A549 (cell line): Measurements from ENCODE around the gene VPS18. TPM values are rescaled to one million over a fixed set of nuclear protein-coding genes. Genes with fewer than 3 reads are reported as not detected.

Experiments used
- ATAC-seq, 2 experiments: fragments of 200-7000 bp in 1 of 2; fragments of >200 bp in 1 of 2; cut with Nextera tagmentation in 1 of 2; cut with Tn5 transposase in 1 of 2; 3 replicates each; pipeline versions ENCODE4 v1.8.0 to v1.9.1; 2018 to 2020; ENCODE audit warnings: mild to moderate bottlenecking in 1 of 2, moderate library complexity in 1 of 2
- CTCF ChIA-PET: fragments of 300-600 bp; sonication (Branson Sonifier 250); formaldehyde crosslinking; extraction: SDS; loops from one replicate; lab custom pipeline; 2021; ENCODE audit warnings: antibody characterized with exemption, inconsistent platforms; lab: Yijun Ruan, JAX
- POLR2A ChIA-PET: fragments of 350-600 bp; formaldehyde crosslinking; extraction: SDS; loops from one replicate; lab custom pipeline; 2021; ENCODE audit warnings: antibody characterized with exemption, inconsistent platforms; lab: Yijun Ruan, JAX
- DNase-seq, 2 experiments: peaks; one replicate each; pipeline versions ENCODE4 v3.0.0 to v3.0.0-alpha.2; 2011 to 2016; ENCODE audit warnings: low read depth in 1 of 2, low spot score in 1 of 2
- FAIRE-seq: peaks from 2 replicates; lab custom pipeline; 2011; peaks lifted over from hg19 to GRCh38; lab: Jason Lieb, UNC
- H3K27ac ChIP-seq, 2 experiments: fragments of >200 bp; sonication (Bioruptor Twin); formaldehyde crosslinking; 3 replicates each; pipeline ENCODE4 v1.5.1; 2016 to 2017
- H3K4me1 ChIP-seq: fragments of >200 bp; sonication (Bioruptor Twin); formaldehyde crosslinking; 3 replicates; pipeline ENCODE4 v1.6.1; 2016
- H3K4me2 ChIP-seq: fragments of >200 bp; sonication (Bioruptor Twin); formaldehyde crosslinking; 3 replicates; pipeline ENCODE4 v1.6.1; 2016
- H3K4me3 ChIP-seq: fragments of >200 bp; sonication (Bioruptor Twin); formaldehyde crosslinking; 3 replicates; pipeline ENCODE4 v1.5.1; 2016
- H3K9me3 ChIP-seq: fragments of >200 bp; sonication (Bioruptor Twin); formaldehyde crosslinking; 3 replicates; pipeline ENCODE4 v1.6.1; 2016
- CHD2 ChIP-seq: fragments of 150-350 bp; IDR thresholded peaks from 2 replicates; pipeline ENCODE4 v1.6.1; 2014; ENCODE audit warnings: low read length; ENCODE audit not compliant: partially characterized antibody
- EHF ChIP-seq: fragments of 250-450 bp; sonication (Bioruptor Pico); IDR thresholded peaks from 2 replicates; pipeline ENCODE4 v1.5.0; 2020; ENCODE audit warnings: mild to moderate bottlenecking
- FOSB ChIP-seq: fragments of 250-450 bp; sonication (Bioruptor Pico); IDR thresholded peaks from 2 replicates; pipeline ENCODE4 v1.5.0; 2020; ENCODE audit warnings: mild to moderate bottlenecking, moderate library complexity
- FOSL2 ChIP-seq, 2 experiments: fragments of 450-650 bp in 1 of 2; fragments of >200 bp in 1 of 2; sonication (Bioruptor Twin) in 1 of 2; formaldehyde crosslinking; IDR thresholded peaks; 2 replicates each; pipeline versions ENCODE4 v1.5.0 to v1.6.1; 2016 to 2020; ENCODE audit warnings: mild to moderate bottlenecking in 1 of 2, moderate library complexity in 1 of 2
- GATA3 ChIP-seq: IDR thresholded peaks from 2 replicates; pipeline ENCODE4 v1.6.1; 2012; ENCODE audit warnings: borderline replicate concordance
- HOXB13 ChIP-seq: fragments of 250-450 bp; sonication (Bioruptor Pico); IDR thresholded peaks from 2 replicates; pipeline ENCODE4 v1.5.0; 2020; ENCODE audit warnings: low read depth, mild to moderate bottlenecking, moderate library complexity
- JUNB ChIP-seq: fragments of >200 bp; sonication (Bioruptor Twin); formaldehyde crosslinking; IDR thresholded peaks from 2 replicates; pipeline ENCODE4 v1.6.1; 2016
- KDM1A ChIP-seq: fragments of 200-600 bp; sonication (generic); IDR thresholded peaks from 2 replicates; pipeline ENCODE4 v1.6.1; 2016; ENCODE audit warnings: low read depth, mild to moderate bottlenecking
- RAD21 ChIP-seq, 2 experiments: fragments of >200 bp in 1 of 2; sonication (Bioruptor Twin) in 1 of 2; formaldehyde crosslinking in 1 of 2; IDR thresholded peaks in 1 of 2; conservative IDR thresholded peaks in 1 of 2; 2 replicates in 1 of 2; 3 replicates in 1 of 2; pipeline ENCODE4 v1.6.1; 2012 to 2018; ENCODE audit warnings: inconsistent platforms in 1 of 2
- RFX5 ChIP-seq: fragments of 450-650 bp; IDR thresholded peaks from 2 replicates; pipeline ENCODE4 v1.7.1; 2014; ENCODE audit warnings: antibody characterized with exemption, mild to moderate bottlenecking, moderate library complexity
- SMC3 ChIP-seq: fragments of >200 bp; sonication (Bioruptor Twin); formaldehyde crosslinking; IDR thresholded peaks from 3 replicates; pipeline ENCODE4 v1.6.1; 2018; ENCODE audit warnings: inconsistent platforms
- TFCP2L1 ChIP-seq: fragments of 250-450 bp; sonication (Bioruptor Pico); IDR thresholded peaks from 2 replicates; pipeline ENCODE4 v1.5.0; 2021; ENCODE audit warnings: mild to moderate bottlenecking
- ZFP36 ChIP-seq: fragments of 450-650 bp; IDR thresholded peaks from 2 replicates; pipeline ENCODE4 v1.6.1; 2014; ENCODE audit warnings: borderline replicate concordance; ENCODE audit not compliant: partially characterized antibody
- ZSCAN20 ChIP-seq: fragments of 250-450 bp; sonication (Bioruptor Pico); IDR thresholded peaks from 2 replicates; pipeline ENCODE4 v1.8.0; 2022; ENCODE audit warnings: mild to moderate bottlenecking, moderate library complexity
- WGBS: methylation state at CpG from one replicate; pipeline ENCODE4 v1.1.6; 2017; ENCODE audit errors: missing lambda C conversion rate; 5-methylcytosine and 5-hydroxymethylcytosine counted together
- polyA plus RNA-seq, 4 experiments: library from polyadenylated mRNA; depleted of rRNA in 3 of 4; stranded (reverse); fragments of >200 nt; fragmentation: RNase III in 1 of 4; extraction: RNeasy Plus Mini Kit Qiagen cat#74134 plus additional on column Dnase treatment in 1 of 4; gene quantifications; 2 replicates in 3 of 4; 3 replicates in 1 of 4; pipeline ENCODE4 v1.2.3, GENCODE V29; 2011 to 2017
- TF ChIP-seq, protein P1 (sequence below): IDR thresholded peaks from 2 replicates; pipeline ENCODE4 v1.6.1; 2012; ENCODE audit warnings: low read depth, borderline replicate concordance
- TF ChIP-seq, protein P2 (sequence below): fragments of 200-600 bp; sonication (generic); IDR thresholded peaks from 2 replicates; pipeline ENCODE4 v1.6.1; 2016; ENCODE audit warnings: antibody characterized with exemption, mild to moderate bottlenecking, moderate library complexity
- TF ChIP-seq, protein P3 (sequence below): fragments of >200 bp; sonication (Bioruptor Twin); formaldehyde crosslinking; IDR thresholded peaks from 3 replicates; pipeline ENCODE4 v1.5.1; 2016
- TF ChIP-seq, protein P4 (sequence below): fragments of 450-650 bp; IDR thresholded peaks from 2 replicates; pipeline ENCODE4 v1.6.1; 2014; ENCODE audit warnings: antibody characterized with exemption
- TF ChIP-seq, protein P5 (sequence below): IDR thresholded peaks from 2 replicates; pipeline ENCODE4 v1.6.1; 2012

The VPS18 gene
- polyA plus RNA-seq, 2 of the 4 experiments (the other 2 are of a cell fraction) = 9.0 to 15.2 TPM

DNA sequence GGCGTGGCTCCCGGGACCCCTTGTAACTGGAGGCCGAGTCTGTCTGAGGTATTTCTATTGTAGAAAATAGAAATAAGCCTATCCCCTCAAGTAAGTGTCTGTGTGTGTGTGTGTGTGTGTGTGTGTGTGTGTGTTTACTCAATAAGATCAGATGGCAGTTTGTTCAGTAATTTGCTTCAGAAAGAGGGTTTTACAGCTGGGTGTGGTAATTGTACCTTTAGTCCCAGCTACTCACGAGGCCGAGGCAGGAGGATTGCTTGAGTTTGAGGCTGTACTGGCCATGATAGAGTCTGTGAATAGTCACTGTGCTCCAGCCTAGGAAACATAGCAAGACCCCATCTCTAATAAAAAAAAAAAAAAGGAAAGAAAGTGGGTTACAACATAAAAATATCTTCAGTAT lies 41.7 kb upstream of the VPS18 start:
- H3K4me2 ChIP-seq = no peak overlapping the region
- POLR2A ChIA-PET = no interaction called here
- DNase-seq (no peak), ATAC-seq (no peak), FAIRE-seq (no peak)
- no peak overlapping the region for H3K4me3 ChIP-seq
- WGBS = 81% methylated on average over 5 of the region's 5 CpGs
- CTCF ChIA-PET = interaction anchor here (0.6 to 2.5 kb wide), 3 partner anchors 9 to 259 kb away, joined by 4 to 5 read pairs (median 5); partner anchors contain the start of gene SPINT1
- H3K4me1 ChIP-seq = peaks cover 10% of the 10 kb centered on the region
- no peaks in the 10 kb centered on the region for H3K9me3 ChIP-seq
- no peak overlapping the region for H3K27ac ChIP-seq
- TF ChIP-seq, protein P1, sequence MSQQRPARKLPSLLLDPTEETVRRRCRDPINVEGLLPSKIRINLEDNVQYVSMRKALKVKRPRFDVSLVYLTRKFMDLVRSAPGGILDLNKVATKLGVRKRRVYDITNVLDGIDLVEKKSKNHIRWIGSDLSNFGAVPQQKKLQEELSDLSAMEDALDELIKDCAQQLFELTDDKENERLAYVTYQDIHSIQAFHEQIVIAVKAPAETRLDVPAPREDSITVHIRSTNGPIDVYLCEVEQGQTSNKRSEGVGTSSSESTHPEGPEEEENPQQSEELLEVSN = no peak
- TF ChIP-seq ZSCAN20 (CRISPR knock-in tag) (no peak), FOSL2 (IDR thresholded peaks at IDR 0.05) (no peak), FOSL2 (CRISPR knock-in tag; IDR thresholded peaks at IDR 0.05) (no peak), GATA3 (no peak), RAD21 (conservative IDR thresholded peaks at IDR 0.05 in 1 of 2, IDR thresholded peaks at IDR 0.05 in 1 of 2) (no peak), EHF (no peak), FOSB (no peak), ZFP36 (no peak), TFCP2L1 (no peak), JUNB (no peak), HOXB13 (CRISPR knock-in tag) (no peak)
- TF ChIP-seq, protein P2, sequence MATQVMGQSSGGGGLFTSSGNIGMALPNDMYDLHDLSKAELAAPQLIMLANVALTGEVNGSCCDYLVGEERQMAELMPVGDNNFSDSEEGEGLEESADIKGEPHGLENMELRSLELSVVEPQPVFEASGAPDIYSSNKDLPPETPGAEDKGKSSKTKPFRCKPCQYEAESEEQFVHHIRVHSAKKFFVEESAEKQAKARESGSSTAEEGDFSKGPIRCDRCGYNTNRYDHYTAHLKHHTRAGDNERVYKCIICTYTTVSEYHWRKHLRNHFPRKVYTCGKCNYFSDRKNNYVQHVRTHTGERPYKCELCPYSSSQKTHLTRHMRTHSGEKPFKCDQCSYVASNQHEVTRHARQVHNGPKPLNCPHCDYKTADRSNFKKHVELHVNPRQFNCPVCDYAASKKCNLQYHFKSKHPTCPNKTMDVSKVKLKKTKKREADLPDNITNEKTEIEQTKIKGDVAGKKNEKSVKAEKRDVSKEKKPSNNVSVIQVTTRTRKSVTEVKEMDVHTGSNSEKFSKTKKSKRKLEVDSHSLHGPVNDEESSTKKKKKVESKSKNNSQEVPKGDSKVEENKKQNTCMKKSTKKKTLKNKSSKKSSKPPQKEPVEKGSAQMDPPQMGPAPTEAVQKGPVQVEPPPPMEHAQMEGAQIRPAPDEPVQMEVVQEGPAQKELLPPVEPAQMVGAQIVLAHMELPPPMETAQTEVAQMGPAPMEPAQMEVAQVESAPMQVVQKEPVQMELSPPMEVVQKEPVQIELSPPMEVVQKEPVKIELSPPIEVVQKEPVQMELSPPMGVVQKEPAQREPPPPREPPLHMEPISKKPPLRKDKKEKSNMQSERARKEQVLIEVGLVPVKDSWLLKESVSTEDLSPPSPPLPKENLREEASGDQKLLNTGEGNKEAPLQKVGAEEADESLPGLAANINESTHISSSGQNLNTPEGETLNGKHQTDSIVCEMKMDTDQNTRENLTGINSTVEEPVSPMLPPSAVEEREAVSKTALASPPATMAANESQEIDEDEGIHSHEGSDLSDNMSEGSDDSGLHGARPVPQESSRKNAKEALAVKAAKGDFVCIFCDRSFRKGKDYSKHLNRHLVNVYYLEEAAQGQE = no peak
- TF ChIP-seq, protein P3, sequence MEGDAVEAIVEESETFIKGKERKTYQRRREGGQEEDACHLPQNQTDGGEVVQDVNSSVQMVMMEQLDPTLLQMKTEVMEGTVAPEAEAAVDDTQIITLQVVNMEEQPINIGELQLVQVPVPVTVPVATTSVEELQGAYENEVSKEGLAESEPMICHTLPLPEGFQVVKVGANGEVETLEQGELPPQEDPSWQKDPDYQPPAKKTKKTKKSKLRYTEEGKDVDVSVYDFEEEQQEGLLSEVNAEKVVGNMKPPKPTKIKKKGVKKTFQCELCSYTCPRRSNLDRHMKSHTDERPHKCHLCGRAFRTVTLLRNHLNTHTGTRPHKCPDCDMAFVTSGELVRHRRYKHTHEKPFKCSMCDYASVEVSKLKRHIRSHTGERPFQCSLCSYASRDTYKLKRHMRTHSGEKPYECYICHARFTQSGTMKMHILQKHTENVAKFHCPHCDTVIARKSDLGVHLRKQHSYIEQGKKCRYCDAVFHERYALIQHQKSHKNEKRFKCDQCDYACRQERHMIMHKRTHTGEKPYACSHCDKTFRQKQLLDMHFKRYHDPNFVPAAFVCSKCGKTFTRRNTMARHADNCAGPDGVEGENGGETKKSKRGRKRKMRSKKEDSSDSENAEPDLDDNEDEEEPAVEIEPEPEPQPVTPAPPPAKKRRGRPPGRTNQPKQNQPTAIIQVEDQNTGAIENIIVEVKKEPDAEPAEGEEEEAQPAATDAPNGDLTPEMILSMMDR = no peak
- TF ChIP-seq, protein P4, sequence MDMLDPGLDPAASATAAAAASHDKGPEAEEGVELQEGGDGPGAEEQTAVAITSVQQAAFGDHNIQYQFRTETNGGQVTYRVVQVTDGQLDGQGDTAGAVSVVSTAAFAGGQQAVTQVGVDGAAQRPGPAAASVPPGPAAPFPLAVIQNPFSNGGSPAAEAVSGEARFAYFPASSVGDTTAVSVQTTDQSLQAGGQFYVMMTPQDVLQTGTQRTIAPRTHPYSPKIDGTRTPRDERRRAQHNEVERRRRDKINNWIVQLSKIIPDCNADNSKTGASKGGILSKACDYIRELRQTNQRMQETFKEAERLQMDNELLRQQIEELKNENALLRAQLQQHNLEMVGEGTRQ = no peak

DNA sequence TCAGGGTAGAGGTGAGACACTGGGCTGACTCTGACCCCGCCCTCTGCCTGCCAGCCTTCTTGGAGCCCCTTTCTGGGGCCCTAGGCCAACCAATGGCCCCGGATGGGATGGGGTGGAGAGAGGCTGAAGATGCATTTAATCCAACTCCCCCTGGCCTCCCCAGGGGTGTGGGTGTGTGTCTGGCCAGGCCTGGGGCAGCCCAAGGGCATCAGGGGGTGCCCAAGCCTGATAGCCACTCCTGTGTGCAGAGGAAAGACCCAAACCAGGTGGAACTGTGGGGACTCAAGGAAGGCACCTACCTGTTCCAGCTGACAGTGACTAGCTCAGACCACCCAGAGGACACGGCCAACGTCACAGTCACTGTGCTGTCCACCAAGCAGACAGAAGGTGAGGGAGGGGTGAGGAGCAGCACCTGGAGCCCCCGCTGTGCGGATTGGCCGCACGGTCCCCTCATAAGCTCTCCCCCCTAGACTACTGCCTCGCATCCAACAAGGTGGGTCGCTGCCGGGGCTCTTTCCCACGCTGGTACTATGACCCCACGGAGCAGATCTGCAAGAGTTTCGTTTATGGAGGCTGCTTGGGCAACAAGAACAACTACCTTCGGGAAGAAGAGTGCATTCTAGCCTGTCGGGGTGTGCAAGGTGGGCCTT lies 40.9 kb upstream of the VPS18 start:
- POLR2A ChIA-PET = no interaction called here
- Histone ChIP-seq H3K4me3 (no peak overlapping the region), H3K4me1 (peaks cover 13% of the 10 kb centered on the region), H3K9me3 (no peaks in the 10 kb centered on the region), H3K27ac (no peak overlapping the region), H3K4me2 (no peak overlapping the region)
- ATAC-seq = no peak
- DNase-seq = no peak
- WGBS = 84% methylated on average over 13 of the region's 16 CpGs
- no peak for TF ChIP-seq SMC3
- no peak for TF ChIP-seq CHD2
- TF ChIP-seq KDM1A = no peak
- no peak for TF ChIP-seq TFCP2L1
- TF ChIP-seq RFX5 = no peak
- TF ChIP-seq, protein P5, sequence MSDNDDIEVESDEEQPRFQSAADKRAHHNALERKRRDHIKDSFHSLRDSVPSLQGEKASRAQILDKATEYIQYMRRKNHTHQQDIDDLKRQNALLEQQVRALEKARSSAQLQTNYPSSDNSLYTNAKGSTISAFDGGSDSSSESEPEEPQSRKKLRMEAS = no peak
- no peak for FAIRE-seq
- CTCF ChIA-PET = interaction anchor here (1.4 to 9.3 kb wide), 3 partner anchors 10 to 179 kb away, joined by 3 to 156 read pairs (median 5); partner anchors contain the start of gene SPINT1
